ENCODE data around the gene STX16.

Gene STX16

DNA sequence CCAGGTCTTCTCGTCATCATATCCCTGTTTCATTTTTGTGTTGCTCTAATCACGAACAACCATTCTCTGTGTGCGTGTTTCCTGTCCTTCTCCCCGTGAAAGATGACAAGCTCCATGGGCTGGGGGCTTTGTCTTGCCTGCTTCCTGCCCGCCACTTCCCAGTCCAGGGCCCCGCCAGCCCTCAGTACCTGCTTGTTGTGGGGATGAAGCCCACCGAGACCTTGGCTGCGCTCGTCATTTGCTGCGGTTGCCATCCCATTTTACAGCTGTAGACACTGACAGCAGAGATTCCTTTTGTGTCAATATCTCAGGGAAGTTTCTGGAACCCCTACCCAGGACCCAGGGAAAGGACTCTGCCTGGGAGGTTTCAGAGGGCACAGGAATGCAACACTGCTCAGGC lies 40.3 kb upstream of the STX16 start:
- TF ChIP-seq REST (IDR thresholded peaks at IDR 0.05; ENCODE audit: low read depth) (no peak), CREB1 (IDR thresholded peaks at IDR 0.05; ENCODE audit: low read depth) (no peak)
- TF ChIP-seq, protein P1, sequence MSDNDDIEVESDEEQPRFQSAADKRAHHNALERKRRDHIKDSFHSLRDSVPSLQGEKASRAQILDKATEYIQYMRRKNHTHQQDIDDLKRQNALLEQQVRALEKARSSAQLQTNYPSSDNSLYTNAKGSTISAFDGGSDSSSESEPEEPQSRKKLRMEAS (IDR thresholded peaks at IDR 0.05): no peak

DNA sequence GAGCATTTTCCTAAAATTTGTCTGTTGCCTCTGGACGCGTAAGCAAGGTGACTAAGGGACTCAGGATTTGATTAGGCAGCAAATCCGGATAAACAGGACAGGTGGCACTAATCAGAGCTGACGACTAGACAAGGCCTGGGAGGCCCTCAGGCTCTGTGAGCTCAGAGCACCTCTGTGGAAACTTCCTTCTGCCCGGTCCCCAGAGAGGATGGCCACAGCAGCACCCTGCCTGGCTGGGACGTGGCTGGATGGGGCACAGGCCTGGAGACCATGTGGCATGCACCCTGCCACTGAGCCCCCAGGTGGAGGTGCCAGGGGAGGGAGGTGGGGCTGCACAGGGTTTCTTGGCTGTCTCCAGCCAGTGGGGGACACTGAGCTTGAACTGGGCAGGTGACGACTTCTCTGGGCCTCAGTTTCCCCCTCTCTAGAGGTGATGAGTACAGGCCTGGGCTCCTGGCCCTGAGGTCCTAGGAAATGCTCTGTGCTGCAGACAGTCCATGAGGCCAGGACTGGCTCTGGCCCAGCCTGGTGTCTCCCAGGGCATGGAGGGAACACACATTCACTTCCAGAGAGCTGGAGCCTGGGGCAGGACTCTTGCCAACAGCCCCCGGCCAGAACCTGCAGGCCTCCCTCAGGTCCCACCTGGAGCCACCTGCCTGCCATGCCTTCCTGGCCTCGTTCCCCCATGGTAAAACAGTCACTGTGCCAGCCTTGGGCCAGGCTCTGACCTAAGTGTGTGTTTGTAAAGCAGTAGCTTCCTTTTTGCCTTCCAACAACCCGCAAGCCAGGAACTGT lies 39.6 kb upstream of the STX16 start:
- TF ChIP-seq YY1 (IDR thresholded peaks at IDR 0.05; ENCODE audit: low read depth) (no peak), TCF12 (IDR thresholded peaks at IDR 0.05; ENCODE audit: low read depth) (no peak), RAD21 (IDR thresholded peaks at IDR 0.05; ENCODE audit: low read depth) (no peak), EGR1 (IDR thresholded peaks at IDR 0.05) (no peak), FOXM1 (IDR thresholded peaks at IDR 0.05; ENCODE audit: borderline replicate concordance, low read depth) (no peak), CEBPB (IDR thresholded peaks at IDR 0.05) (no peak), CREB1 (IDR thresholded peaks at IDR 0.05; ENCODE audit: low read depth) (no peak), TAF1 (IDR thresholded peaks at IDR 0.05; ENCODE audit: low read depth) (no peak), ZBTB7A (IDR thresholded peaks at IDR 0.05; ENCODE audit: low read depth) (no peak), EP300 (IDR thresholded peaks at IDR 0.05; ENCODE audit: borderline replicate concordance) (no peak), REST (IDR thresholded peaks at IDR 0.05; ENCODE audit: low read depth) (no peak), TEAD4 (IDR thresholded peaks at IDR 0.05) (no peak)
- TF ChIP-seq, protein P1 (IDR thresholded peaks at IDR 0.05): no peak
- TF ChIP-seq, protein P2, sequence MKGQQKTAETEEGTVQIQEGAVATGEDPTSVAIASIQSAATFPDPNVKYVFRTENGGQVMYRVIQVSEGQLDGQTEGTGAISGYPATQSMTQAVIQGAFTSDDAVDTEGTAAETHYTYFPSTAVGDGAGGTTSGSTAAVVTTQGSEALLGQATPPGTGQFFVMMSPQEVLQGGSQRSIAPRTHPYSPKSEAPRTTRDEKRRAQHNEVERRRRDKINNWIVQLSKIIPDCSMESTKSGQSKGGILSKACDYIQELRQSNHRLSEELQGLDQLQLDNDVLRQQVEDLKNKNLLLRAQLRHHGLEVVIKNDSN (IDR thresholded peaks at IDR 0.05): no peak

DNA sequence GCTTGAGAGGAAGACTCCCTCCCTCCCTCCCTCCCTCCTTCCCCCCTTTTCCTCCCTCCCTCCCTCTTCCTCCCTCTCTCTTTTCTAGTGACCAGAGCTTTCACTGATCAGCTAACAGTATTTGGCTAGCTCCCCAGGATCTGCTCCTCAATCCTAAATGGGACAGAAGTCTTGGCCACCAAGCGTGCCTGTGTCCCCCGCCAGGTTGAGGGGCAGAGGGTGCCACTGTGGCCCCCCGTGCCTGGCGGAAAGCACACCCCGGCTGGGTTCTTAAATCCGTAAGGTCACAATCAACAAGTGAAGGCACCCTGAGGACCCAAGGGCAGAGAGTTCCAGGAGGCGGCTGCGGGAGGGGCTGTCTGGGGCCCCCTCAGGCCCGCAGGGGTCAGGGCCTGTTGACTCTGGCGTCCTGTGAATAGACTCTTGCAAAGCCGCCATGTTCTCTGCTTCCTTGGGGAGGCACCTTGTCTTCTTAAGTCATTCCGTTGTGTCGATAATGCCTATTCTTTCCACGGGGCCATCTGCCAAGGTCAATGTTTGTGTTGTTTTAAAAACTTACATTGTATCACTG lies 38.9 kb upstream of the STX16 start:
- TF ChIP-seq CREB1 (IDR thresholded peaks at IDR 0.05; ENCODE audit: low read depth) (no peak), TAF1 (IDR thresholded peaks at IDR 0.05; ENCODE audit: low read depth) (no peak), EGR1 (IDR thresholded peaks at IDR 0.05) (no peak)

DNA sequence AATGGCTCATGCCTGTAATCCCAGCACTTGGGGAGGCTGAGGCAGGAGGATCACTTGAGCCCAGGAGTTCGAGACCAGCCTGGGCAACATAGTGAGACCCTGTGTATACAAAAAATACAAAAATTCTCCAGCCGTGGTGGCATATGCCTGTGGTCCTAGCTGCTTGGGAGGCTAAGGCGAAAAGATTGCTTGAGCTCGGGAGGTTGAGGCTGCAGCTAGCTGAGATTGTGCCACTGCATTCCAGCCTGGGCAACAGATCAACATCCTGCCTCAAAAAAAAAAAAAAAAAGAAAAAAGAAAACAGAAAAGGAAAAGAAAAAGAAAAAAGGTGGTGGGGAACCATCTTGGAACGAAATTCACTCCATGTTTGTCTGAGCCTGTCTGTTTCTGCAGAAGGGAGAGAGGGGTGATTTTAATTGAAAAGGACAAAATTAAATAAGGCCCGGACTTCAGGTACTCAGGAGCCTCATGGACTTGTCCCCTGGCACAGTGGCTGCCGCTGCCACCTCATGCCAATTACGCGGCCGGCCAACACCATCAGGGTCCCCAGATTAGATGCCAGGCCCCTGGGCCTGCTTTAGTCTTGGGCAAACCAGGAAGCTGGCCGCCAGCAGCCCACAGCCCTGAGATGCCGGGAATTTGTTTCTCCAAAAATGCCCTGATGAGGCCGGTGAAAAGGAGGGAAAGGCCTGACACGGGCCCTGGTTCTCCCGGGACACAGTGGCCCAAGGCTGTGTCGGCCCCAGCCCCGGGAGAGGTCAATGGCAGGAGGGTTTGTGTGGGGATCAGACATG lies 37.8 kb upstream of the STX16 start:
- TF ChIP-seq CEBPB (IDR thresholded peaks at IDR 0.05): no peak
- TF ChIP-seq CREB1 (IDR thresholded peaks at IDR 0.05; ENCODE audit: low read depth): no peak
- TF ChIP-seq YY1 (IDR thresholded peaks at IDR 0.05; ENCODE audit: low read depth): no peak
- no peak for TF ChIP-seq TEAD4 (IDR thresholded peaks at IDR 0.05)
- TF ChIP-seq, protein P2 (IDR thresholded peaks at IDR 0.05): no peak
- TF ChIP-seq ZBTB7A (IDR thresholded peaks at IDR 0.05; ENCODE audit: low read depth): no peak
- no peak for TF ChIP-seq EP300 (IDR thresholded peaks at IDR 0.05; ENCODE audit: borderline replicate concordance)
- no peak for TF ChIP-seq NFIC (IDR thresholded peaks at IDR 0.05)
- no peak for TF ChIP-seq TAF1 (IDR thresholded peaks at IDR 0.05; ENCODE audit: low read depth)
- TF ChIP-seq RAD21 (IDR thresholded peaks at IDR 0.05; ENCODE audit: low read depth): no peak
- TF ChIP-seq TCF12 (IDR thresholded peaks at IDR 0.05; ENCODE audit: low read depth): no peak
- no peak for TF ChIP-seq FOXM1 (IDR thresholded peaks at IDR 0.05; ENCODE audit: borderline replicate concordance, low read depth)
- no peak for TF ChIP-seq REST (IDR thresholded peaks at IDR 0.05; ENCODE audit: low read depth)
- TF ChIP-seq EGR1 (IDR thresholded peaks at IDR 0.05): no peak
